Activated CD8-positive, alpha-beta memory T cell treated with anti-CD3 and anti-CD28 coated beads, Interleukin-2, amount 50 U/mL, for 24 hours (primary cell): Measurements from ENCODE around the gene CLEC16A.

Experiments
- DNase-seq: peaks from one replicate; pipeline ENCODE4 v3.0.0-alpha.2; 2020; ENCODE audit errors: extremely low read depth

CLEC16A gene

DNA sequence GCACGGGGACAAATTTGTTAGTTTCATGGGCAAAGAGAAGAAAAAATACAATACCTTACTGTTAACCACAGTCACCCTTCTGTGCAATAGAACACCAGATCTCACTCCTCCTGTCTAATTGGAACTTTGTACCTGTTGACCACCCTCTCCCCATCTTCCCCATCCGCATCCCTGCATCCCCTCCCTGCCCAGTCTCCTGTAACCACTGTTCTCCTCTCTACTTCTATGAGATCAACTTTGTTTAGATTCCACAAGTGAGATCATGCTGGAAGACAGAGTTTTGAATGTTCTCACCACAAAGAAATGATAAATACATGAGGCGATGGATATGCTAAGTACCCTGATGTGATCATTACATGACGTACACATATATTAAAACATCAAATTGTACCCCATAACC lies 47.7 kb downstream of the CLEC16A start:
- no peak for DNase-seq

DNA sequence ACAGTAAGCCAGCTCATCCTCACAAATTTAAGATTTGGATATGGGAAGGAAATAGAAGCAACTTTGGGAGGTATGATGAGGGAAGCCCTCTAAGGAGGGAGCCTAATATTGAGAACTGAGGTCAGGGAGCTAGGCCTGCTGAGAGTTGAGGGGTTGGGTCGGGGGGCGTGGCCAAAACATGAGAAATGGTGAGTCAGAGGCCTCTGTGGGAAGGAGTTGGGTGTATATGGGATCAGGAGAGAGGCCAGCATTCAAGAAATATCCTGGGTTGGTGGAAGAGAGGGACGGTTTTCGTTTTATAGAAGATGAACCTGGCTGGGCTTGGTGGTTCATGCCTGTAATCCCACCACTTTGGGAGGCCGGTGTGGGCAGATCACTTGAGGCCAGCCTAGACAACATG lies 48.4 kb downstream of the CLEC16A start:
- DNase-seq: no peak

DNA sequence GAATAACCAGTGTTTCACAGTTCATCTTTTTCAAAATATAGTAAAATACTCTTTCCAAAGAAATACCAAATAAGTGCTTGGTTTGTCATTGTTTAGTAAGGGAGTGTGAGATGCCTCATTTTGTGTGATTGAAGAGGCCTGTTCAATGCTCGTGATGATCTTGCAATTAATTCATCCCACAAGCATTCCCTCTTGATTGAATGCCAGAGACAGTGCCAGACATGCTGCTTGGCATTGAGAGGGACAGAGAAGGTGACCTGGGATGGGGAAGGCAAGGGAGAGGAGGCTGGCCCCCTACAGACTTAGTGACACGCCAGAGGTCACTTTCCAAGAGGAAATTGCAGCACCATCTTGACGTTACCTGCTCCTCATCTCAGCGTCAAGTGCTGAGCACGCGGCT lies 49.3 kb downstream of the CLEC16A start:
- no peak for DNase-seq

DNA sequence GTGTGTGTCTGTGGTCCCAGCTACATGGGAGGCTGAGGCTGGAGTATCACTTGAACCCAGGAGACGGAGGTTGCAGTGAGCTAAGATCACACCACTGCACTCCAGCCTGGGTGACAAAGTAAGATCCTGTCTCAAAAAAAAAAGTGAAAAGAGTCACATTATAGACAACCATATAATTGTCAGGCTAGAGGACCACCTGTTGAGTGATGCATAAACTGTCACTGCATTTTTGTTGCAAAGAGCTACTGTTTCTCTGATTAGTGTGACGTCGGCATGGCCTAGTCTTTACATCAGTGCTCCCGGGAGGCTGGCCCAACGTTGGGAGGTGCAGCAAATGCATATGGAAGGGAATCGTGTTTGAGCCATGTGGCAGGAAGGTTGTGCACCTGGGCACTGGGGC lies 50.2 kb downstream of the CLEC16A start:
- no peak for DNase-seq

DNA sequence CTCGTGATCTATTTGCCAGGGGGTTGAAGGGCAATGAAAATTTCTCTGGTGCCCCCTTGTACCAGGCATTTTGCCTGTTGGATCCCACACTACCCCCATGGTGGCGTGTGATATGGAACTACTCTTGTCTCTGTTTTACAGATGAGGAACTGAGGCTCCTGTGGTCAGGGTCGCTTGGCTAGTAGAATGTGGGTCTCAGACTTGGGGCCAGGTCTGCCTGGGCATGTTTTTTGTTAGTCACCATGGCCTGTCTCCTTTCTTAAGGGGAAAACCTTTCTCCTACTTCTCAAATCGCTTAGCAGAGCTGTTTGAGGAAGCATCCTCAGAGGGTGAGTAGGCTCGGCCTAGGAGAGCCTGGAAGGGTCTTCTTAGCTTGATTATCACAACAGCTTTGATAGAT lies 51.2 kb downstream of the CLEC16A start:
- DNase-seq: no peak

DNA sequence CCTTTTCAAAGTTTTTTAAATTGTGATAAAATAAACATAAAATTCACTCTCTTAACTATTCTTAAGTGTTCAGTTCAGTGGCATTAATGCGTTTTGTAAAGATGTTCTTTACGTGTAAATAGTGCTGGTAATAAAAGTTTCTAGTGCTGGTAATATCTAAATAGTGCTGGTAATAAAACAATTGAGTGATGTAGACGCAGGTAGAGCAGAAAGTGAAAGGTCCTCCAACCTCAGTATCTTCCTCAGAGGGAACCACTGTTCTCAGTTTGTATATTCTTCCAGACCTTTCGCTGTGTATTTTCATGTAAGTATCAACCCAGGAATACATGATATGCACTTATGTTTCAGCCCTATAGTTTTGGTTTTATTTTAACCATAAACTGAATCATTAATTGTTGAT lies 53.1 kb downstream of the CLEC16A start:
- no peak for DNase-seq

DNA sequence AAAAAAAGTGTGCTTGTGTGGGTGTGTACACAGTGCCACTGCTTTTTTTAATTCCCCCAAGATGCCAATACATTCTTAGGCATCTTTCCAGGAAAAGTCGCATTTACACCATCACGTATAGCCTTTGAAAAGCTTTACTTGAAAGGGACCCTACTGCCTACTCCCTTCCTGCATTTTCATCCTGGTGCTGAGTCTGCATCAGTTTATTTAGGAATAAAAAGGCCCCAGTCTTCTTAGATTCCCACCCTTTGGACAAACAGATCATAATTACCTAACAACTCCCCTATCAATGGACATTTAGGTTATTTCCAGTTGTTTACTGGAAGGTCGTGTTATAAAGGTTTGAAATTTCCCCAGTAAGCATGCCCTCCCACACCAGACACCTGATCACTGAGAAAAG lies 54.9 kb downstream of the CLEC16A start:
- DNase-seq: no peak

DNA sequence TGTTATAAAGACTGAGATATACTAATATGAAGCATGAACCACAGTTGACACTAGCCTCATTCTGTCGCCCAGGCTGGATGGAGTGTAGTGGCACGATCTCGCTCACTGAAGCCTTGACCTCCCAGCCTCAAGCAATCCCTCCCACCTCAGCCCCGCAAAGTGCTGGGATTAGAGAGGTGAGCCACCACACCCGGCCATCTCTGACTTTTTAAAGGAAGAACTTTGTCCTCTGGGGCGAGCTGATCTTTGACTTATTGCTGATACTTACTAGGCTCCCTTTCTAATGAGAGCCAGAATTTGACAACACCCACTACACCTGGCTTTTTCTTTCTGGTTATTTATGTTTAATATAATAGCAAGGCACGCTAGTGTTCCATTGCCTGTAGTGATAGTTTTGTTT lies 57.2 kb downstream of the CLEC16A start:
- DNase-seq: no peak

DNA sequence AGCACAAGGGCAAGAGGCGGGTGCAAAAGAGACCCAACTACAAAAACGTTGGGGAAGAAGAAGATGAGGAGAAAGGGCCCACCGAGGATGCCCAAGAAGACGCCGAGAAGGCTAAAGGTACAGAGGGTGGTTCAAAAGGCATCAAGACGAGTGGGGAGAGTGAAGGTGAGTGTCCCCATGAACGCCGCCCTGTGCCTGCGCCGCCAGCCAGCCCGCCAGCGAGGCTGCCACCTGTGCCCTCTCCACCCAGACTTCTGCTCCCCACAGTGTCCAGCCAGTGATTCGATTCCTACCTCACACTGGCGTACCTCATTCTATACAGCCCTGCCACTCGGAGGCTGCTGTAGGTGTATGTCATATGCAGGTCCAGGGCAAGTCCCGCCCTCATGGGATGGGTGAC lies 58.8 kb downstream of the CLEC16A start:
- no peak for DNase-seq

DNA sequence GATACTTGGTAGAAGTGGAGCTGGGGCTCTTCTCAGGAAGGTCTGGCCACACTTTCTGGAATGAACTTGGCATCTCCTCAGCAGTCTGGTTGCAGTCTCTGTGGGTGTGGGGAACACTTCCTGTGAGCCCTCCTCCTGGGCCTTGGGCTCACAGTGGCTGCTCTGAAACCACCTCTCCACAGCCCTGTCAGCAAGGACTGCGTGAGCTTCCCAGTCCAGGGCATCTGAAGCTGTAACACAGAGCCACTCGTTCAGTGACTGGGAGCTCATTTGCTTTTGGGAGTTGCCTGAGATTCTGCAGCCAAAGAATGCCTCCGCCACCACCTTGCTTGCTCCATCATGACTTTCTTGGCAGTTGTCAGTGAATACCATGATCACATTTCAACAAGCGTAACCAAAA lies 60.0 kb downstream of the CLEC16A start:
- DNase-seq: no peak

DNA sequence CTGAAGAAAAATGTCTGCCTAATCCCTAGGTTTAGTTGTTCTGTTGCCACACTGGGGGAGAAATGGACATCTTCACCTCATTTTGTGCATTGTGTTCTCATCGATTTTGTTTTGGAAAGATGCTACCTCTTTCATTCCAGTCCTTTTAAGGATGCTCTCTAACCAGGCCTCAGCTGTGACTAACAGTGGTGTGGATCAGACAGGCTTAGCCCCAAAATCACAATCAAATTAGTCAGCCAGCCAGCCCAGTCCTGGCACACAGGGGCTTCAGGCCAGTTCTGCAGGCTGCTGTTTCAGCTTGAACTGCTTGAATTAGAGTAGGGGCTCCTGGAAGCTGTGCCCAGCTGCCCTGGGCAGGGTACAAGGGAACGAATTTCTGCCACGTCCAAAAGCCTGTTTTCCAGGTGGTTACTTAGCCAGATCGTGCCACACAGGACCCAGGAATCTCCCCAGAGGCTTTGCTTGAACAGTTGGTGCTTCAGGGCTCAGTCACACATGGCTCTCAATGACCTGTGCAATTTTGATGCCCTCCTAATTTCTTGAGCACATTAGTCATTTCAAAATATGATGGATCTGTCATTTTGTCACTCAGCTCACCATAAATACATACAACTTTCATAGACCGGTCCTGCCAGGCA lies 60.7 kb downstream of the CLEC16A start:
- DNase-seq: no peak

DNA sequence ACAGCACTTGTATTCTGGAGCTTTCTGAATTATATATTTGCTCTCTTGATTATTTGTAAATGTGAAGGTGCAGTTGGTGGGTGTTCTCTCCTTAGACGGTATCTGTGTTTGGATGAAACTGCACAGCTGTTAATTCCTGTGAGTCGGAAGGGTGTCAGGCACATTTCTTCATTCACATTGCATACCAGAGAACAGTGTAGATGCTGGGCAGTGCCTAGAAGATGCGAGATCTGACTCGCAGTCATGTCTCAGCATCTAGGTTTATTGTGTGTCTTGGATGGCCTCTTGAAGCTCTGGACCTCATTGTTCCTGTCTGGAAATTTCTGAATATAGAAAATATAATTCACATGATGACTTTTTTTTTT lies 61.2 kb downstream of the CLEC16A start:
- DNase-seq: no peak

DNA sequence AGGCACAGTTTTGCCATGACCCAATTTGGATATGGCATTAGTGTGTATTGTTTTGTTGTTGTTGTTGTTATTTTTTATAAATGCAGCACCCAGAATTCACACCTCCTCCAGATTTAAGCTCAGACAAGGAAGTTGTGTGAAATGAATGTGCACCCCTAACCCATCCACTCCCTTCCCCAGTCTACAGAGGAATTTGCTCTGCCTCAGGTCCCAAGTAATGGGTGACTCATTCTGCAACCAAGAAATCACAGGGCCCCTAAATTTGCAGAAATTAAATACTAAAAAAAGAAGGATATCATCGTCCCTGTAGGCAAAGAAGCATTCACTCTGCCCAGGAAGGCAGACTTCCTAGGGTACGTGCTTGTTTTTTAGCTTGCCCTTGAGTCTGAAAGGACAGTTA lies 62.3 kb downstream of the CLEC16A start:
- no peak for DNase-seq

DNA sequence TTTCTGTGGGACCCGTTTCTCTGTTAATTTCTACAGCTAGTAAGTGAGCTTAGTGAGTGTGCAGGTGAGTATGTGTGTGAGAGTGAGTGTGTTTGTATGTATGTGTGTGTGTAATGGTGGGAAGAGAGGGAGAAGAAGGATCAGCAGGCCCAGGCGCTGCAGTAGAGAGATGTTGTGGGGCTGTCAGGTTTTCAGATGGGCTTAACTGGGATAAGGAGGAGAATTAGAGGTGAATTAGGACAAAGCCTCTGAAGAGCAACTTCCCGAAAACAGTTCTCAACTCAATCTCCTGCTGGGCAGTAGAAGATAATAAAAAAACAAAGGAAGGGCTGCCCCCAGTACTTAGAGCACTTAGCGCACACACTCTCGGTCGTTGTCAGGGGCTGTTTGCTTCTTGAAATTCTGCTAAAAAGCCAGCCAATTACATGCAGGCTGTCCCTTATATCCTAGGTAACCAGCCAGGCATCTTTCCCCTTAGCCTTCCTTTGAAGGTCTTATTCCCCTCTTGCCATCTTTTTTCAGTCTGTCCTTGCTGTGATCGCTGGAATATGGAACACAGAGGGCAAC lies 63.4 kb downstream of the CLEC16A start:
- DNase-seq: no peak

DNA sequence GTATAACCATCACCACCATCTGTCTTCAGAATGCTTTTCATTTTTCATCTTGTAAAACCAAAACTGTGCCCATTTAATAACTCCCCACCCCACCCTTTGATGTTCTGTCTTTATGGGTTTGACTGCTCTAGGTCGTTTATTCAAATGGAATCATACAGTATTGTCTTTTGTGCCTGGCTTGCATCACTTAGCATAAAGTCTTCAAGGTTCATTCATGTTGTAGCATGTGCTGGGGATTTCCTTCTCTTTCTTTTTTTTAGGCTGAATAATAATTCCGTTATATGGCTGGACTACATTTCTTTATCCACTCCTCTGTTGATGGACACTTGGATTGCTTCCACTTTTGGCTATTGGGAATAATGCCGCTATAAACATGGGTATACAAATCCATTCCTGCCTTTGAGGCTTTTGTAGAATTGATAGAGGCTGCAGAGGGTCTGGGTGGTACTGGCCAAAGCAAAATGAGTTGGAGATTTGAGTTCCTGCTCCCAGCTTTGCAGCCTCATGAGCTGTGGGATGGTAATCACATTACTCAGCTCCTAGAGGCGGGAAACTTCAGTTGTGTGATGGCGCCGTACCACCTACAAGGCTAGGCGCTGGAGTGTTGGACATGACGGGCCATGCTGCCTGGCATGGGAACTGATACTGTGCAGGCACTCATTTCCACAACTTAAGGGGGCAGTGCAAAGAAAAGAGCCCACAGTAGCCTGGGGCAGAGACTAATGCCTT lies 64.8 kb downstream of the CLEC16A start:
- no peak for DNase-seq

DNA sequence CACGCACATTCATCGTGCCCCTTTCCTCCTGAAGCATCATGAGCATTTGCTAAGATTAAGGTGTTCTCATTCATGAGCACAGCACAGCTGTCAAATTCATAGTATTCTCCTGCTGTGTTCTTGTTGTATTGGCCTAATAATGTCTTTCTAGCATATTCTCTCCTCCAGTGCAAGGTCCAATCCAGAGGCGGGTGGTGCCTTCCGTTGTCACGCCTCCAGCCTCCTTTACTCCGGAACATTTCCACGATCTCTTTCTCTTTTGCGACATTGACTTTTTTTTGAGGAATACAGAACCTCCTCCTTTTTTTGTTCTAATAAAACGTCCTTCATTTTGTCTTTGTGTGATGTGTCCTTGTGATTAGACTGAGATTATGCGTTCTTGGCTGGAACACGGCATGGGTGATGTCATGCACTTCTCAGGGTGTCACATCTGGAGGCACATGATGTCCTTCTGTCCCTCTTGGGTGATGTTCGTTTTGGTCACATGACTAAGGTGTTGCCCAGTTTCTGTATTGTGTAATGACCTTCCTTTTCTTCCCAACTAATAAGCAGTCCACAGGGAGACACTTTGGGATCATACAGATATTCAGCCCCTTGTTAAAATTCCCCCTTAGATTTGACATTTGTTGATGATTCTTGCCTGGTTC lies 66.3 kb downstream of the CLEC16A start:
- DNase-seq: no peak

DNA sequence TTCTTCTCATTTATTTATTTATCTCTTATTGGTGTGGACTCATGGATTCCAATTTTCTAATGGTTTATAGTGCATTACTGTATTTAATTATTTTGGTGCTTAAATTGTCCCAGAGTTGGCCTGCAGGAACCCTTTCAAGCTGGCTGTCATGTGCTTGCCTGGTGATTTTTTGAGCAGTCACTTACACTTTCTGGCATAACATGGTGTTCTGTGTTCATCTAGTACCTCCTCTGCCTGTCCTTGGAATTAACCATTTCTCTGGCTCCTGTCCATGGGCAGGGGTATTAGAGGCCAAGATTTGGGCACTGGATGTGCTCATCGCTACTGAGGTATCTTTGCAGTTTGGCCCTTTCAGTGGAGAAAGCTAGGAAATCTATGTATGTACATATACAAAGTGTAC lies 67.0 kb downstream of the CLEC16A start:
- DNase-seq: no peak

DNA sequence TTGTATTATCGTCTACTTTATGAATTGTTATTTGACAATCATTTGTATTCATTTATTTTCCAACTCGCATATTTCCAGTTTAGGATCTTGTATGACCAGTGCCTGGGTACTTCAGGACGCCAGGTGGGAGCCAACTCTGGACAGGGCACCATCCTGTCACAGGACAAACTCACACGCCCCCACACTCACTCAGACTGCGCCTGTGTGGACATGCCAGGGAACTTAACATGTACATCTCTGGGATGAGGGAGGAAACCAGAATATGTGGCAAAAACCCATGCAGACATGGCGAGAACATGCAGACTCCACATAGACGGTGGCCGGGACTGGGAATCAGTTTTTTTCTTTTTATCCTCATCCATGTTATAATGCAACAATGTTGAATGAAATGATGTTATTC lies 68.5 kb downstream of the CLEC16A start:
- no peak for DNase-seq

DNA sequence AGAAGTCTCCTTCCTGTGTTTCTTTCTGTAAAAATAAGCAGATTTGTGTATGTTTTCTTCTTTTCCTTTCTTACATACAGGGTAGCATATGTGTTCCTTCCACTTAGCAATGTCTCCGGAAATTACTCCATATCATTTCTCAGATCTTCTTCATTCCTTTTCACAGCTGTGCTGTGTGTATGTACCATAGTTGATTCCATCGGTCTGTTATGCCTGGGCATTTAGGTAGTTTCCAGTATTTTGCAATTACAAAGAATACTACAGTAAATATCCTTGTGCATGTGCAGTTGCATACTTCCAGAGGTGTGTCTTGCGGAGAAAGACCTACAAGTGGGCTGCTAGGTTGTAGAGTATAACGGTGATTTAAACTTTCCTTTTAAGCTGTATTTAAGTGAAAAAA lies 69.8 kb downstream of the CLEC16A start:
- no peak for DNase-seq

DNA sequence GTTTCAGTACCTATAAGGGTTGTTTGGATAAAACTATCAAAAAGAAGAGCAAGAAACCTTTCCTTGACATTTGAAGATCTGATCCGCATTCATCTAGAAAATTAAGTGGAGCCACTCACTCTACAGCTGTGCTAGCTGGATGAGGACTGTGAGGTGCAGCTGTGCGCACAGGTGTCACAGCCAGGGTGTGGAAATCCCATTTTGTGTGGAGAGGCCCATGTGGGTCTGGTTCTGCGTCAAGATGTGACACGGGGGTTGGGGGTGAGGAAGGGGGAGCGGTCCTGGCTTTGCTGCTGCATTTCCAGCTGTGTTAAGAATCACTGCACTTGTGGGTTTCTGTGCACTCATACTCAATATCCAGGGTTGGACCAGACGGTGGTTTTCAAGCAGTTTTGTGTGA lies 70.7 kb downstream of the CLEC16A start:
- DNase-seq: no peak

DNA sequence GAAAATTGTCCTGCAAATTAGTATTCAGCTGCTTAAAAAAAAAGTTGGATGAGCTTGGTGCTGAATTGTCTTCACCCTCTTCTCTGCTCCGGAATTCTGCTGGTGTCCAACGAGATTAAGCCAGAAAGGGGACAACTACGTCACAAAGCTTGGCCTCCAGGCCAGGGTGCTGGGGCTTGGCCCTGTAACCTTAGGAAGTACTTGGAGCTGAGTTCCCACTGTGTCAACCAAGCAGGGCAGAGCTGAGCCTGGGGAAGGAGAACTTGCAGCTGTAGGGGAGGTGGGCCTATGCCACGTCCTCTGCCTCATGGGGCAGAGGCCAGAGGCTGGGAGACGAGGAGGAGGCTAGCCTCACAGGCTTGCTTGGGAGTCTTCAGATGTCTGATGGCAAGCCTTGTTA lies 71.2 kb downstream of the CLEC16A start:
- DNase-seq: no peak

DNA sequence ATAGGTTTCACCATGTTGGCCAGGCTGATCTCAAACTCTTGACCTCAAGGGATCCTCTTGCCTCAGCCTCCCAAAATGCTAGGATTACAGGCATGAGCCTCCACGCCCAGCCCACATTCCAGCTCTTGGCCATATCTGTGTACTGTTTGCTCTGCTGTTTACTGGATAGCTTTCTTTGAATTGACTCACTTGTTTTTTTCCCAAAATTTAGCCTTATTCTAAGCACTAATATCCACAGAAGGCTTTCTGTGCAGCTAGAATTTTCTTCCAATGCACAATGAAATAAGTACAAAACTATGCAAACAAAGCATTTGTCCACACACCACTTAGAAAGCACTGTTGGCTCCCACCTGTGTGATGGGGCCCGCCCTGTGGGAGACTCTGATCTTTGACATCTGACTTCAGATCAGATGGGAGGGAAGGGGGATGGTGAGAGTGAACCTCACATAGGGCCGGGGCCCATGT lies 72.2 kb downstream of the CLEC16A start:
- DNase-seq: no peak

DNA sequence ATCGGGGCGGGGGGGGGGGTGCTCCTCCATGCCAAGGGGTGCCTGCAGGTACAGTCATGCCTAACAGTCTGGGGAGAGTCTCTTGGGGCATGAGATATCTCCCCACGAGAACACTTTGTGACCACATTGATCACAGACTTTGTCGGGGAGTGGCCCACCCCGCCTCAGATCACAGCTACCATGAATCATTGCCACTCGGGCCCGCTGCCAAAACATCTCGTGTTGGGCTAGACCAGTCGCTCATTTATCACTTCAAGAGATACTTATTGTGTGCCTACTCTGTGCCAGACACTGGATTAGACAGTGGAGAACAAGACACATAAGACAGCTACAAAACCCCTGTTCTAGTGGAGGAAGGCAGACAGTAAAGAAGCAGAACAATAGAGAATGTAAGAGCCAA lies 72.6 kb downstream of the CLEC16A start:
- peak; percentile 29 for DNase-seq
